IPS-NIHi11 (cell line): ENCODE results near the gene DOK6.
"Not testable (repeated sequence)": the region's sequence is repeated elsewhere in the genome, so short reads cannot be mapped to it uniquely, and the experiment has no call there.

Experiments
- DNase-seq: peaks from one replicate; pipeline ENCODE4 v3.0.0; 2012; ENCODE audit warnings: mixed read lengths, low spot score

The DOK6 gene

DNA sequence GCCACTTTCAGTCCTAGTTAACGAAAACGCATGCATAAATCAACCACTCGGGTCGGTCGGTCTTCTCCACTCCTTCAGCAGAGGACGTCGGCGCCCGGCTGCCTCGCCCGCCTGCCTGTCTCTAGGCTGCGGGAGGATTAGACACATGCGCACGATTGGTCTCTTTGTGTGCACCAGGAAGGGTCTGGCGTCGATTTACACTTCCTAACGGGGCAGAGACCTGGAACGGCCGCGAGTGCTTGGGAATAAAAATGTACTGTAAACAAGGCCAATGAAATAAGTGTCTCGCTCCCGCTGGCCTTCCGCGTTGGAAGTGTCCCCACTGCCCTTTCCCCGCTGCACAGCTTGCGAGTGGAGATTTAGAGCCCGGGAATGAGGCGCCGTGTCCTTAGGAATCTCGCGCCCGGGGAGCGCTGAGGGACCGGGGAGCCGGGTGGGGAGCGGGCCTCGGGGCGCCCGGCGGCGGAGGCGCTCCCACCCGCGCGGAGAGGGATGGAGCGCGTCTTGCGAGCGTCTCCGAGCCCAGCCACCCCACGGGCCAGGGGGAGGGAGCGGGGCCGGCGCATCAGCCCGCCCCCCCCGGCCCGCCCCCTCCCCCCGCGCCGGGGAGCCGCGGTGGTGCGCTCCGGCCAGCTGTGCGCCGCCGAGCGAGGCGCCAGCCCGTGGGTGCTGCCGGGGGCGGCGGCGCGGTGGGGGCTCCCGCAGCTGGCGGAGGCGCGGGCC is at the start of gene DOK6:
Gene DOK6 (plus strand): TSS at position 636 of the 723 bp plus-strand sequence.
- peak; percentile 81 for DNase-seq

DNA sequence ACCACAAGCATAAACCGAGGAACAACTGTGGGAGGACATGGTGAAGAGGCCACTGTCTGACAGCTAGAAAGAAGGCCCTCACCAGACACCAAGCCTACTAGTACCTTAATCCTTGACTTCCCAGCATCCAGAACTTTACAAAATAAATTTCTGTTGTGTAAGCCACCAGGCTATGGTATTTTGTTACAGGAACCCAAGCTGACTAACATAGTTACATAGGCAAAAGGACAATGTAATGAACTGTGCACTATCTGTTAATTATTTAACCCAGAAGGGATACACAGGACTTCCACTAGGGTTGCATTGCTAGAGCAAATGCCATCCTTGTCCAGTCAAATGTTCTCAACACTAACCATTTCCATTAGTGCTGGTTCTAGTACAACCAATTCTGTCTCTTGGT is 47.7 kb upstream of the DOK6 start:
- DNase-seq, result no peak

GRCh38 chr18:69357590-69357989 is 43.1 kb upstream of the DOK6 start:
- no peak for DNase-seq

DNA sequence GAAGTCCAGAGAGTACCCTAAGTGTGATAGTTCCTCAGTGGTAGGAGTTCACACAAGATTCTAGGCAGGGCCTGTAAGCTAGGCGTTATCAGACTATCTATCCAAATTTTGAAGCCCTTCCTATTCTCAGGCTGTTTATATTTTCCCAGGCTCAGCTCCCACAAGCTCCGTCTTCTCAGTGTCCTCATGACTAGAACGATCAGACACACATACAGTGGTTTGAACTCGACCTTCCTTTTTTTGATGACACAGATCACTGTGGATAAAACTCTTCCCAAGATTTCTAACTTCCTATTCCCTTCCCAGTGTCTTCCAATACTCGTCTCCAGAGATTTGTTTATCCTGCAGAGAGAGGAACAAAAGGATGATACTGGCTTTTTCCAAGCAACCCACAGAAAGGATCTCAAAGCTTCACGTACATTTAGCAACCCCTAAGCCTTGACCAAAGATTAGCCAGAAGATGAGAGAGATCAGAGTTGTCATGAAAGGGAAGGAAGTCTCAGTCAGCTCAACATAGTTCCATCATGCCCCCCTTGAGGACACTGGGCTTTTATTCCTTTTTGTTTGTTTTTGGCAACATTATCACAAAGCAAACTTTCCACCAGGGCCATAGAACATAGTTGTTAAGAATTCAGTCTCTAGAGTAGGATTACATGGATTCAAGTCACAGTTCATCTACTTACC is 42.3 kb upstream of the DOK6 start:
- no peak for DNase-seq

DNA sequence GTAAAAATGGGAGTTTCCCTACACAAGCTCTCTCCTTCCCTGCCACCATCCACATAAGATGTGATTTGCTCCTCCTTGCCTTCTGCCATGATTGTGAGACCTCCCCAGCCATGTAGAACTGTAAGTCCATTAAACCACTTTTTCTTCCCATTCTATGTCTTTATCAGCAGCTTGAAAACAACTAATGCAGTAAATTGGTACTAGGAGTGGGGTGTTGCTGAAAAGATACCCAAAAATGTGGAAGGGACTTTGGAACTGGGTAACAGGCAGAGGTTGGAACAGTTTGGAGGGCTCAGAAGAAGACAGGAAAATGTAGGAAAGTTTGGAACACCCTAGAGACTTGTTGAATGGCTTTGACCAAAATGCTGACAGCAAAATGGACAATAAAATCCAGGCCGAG is 40.9 kb upstream of the DOK6 start:
- DNase-seq, result not testable (repeated sequence)

GRCh38 chr18:69364930-69365329 is 35.8 kb upstream of the DOK6 start:
- DNase-seq, result no peak

- peak; percentile 23 for DNase-seq
Observed at GRCh38 chr18:69365658-69366057, 35.0 kb upstream of the DOK6 start.

DNA sequence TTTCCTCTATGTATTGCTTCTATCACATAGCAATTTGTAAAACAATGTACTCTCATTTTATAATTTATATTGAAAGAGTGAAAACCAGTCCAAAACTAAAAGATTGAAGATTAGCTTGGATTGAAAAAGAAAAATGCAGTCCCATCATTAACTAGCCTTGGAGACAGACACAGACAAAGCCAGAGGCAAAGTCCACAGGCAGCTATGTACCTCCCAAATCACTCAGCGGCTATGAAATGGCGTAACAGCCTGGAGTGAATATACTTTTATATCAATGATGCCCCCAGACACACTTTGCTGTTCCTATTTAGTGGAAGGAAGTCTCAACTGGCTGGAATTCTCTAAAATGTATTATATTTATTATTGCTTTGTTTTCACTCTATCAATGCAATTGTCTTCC is 33.6 kb upstream of the DOK6 start:
- no peak for DNase-seq

- no peak for DNase-seq
Observed at GRCh38 chr18:69371729-69372128, 29.0 kb upstream of the DOK6 start.

DNA sequence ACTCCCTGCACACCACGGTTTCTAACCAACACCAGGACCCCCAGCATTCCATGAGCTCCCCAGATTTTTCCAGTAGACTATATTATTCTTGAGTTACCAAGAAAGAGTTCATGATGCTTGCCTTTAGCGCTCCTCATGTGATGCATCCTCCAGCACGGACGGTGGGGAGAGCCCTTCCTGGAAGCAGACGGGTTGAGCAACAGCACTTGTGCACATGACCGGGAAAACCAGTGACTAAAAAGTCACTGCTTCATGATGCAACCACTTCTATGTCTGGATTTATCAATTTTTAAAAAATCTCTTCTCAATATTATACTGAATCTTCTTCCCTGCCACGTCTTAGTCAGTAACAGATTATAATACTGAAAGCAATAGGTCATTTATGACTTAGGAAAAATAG is 20.4 kb upstream of the DOK6 start:
- no peak for DNase-seq

DNA sequence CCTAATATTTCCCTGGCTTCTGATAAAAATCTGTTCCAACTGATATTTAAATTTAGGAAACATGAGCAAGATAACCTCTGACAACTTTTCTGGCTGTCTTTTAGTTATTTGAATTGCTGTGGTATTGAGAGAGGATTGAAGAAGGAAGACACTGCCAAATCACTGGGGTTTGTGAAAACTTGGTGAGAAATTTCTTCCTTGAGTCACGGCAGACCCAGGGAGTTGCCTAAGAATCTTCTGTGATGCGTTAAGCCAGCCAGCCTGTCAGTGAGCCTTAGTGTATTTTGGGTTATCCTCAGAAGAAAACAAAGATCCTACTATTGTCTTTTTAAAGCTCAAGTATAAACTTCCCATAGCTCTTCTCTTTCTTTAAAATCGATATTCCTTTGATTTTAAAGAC is 17.5 kb upstream of the DOK6 start:
- DNase-seq, result no peak

- DNase-seq, result no peak
Observed at GRCh38 chr18:69387186-69387585, 13.5 kb upstream of the DOK6 start.

DNA sequence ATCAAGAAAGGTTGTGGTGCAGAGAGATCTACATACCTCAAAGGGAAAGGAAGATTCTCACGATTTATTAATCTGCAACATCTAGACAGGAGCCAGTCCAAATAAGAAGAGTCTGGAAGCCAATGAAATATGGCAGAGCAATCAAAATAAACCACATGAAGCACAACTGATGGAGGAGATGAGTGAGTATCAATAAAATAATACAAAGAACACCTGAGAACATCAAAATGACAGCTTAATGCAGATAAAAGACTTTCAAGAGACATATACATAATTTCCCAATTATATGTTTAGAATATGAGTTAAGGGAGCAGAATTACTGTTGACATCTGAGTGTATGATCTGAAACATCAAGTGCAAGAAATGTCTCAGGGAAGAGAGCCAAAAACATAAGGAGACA is 12.5 kb upstream of the DOK6 start:
- DNase-seq, result no peak

DNA sequence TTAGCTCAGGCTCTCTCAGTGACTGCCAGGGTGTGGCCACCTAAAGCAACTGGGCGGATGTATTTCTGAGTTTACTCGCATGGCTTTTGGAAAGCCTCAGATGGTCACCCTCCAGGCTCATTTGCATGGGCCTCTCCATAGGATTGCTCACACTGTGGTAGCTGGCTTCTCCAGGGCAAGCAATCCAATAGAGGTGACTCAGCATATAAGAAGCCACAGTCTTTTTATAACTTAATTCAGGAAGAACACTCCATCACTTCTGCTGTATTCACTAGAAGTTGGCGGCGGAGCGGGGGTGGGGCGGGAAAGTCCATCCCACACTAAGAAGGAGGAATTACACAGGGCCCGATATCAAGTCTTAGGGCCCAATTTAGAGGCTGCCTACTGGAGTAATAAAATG is 3.6 kb upstream of the DOK6 start:
- DNase-seq, result peak; percentile 14

DNA sequence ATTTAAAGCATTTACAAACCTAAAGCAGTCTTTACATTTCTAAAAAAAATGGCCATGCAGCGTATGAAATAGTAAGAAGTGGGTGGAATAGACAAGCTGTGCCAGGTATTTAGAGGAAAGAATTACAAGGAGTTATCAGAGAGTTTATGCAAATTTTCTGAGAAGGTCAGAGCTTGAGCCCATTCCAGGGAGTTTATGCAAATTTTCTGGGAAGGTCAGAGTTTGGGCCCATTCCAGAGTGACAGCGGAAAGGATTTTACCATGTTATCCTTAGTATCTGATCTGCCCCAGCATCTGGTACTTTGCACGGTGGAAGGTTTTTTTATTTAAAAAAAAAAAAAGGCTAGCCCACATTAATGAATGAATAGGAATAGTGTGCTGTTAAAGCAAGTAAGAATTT is 1.4 kb upstream of the DOK6 start:
- peak; percentile 31 for DNase-seq

- DNase-seq, result no peak
Observed at GRCh38 chr18:69400976-69401225, 213 bp downstream of the DOK6 start.

- DNase-seq, result peak; percentile 73
Observed at GRCh38 chr18:69401226-69401971, 711 bp downstream of the DOK6 start.

DNA sequence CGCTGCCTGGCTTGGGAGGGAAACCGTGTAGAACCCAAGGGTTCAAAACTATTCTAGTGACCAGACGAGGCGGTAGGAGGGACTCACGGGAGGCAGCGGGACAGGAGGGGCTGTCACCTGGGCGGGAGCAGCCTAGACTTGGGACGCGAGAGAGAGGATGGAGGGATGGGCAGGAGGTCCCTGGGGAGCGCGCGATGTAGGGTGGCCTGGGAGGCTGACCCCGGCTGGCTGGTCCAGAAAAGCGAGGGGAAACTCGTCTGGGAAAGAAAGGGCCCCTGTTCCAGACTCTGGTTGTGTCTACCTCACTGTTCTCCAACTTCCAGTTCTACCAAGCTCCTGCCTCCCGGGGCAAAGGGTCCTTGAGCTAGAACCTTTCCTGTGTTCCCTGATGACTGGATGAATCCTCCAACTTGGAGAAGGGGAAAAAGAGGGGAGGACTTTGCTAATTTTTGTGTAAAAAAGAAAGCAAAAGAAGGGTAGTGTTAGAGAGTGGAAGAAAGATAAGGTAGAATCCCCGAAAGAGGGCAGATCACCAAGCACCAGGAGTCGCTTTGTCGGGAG is 1.4 kb downstream of the DOK6 start:
- DNase-seq, result peak; percentile 14

GRCh38 chr18:69402533-69402989 is 1.9 kb downstream of the DOK6 start:
- DNase-seq, result peak; percentile 24

DNA sequence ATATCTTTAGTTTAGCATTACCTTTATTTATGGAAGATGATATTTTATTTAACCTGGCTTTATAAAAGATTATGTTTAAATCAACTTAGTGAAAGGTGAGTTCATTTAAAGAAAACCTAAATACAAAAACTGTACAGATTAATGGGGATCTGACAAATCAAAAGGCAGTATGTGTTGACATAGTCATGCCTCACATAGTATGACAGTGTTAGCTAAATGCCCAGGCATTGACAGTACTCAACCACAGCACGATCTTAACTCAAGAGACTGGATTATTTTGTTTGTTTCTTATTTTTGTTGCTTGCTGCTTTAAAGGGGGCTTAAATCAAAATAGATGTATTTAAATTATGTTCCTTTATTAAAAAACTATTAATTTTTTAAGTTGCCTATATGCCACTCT is 7.8 kb downstream of the DOK6 start:
- no peak for DNase-seq

DNA sequence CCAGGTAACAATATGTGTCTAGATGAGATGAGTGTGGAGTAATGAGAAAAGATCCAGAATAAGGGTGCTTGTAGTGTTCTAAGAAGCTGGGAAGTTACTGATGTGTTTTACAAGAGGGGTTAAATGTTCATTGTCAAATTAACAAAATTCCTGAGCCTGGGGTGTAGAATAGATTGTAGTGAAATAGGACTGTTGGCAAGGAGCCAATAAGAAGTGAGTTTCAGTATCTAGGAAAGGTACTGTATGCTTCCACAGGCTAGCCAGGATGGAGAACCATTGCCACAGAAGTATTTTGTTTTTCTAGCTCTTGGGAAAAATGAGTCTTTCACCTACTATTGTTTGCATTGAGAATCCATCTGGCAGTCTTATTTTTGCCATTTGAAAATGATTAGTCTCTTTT is 10.5 kb downstream of the DOK6 start:
- no peak for DNase-seq

DNA sequence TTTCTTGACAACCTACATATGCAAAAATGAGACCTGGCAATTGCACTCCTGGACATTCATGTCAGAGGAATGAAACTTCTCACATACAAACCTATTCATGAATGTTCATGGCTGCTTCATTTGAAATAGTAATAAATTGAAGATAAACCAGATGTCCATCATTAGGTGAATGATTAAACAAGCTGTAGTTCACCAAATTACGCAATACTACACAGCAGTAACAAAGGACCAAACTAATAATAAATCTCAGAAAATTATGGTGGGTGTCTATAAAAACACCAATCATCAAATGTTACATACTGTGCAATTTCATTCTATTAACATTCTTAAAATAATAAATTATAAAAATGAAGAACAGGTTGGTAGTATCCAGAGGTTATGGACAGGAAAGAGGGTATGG is 13.5 kb downstream of the DOK6 start:
- no peak for DNase-seq

DNA sequence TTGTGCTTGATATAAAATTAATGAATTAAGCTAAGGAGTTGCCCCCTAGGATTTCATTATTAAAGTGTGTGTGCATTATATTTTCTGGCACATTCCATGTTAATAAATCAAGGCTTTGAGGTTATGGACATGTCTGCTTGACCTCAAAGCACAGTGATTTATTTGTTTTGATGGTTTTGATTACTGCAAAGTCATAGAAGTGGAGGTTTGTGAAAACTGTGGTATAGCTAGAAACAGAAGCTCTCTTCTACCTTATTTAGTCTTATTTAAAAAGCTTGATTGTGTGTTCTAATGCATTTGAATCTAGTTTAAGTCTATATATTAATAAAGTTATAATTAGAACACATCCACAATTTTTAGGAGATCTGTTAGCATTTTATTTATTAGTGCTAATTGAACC is 32.2 kb downstream of the DOK6 start:
- DNase-seq, result no peak
